HCT116 (cell line): ENCODE results near the gene TAS2R60.

ENCODE experiments used
- EGR1 ChIP-seq: IDR thresholded peaks from 2 replicates; pipeline ENCODE4 v1.6.1; 2012; ENCODE audit warnings: low read depth
- EZH2 ChIP-seq: fragments of 200-600 bp; sonication (generic); IDR thresholded peaks from 2 replicates; pipeline ENCODE4 v1.6.1; 2017; ENCODE audit warnings: antibody characterized with exemption, mixed run types
- EZH2phosphoT487 ChIP-seq: fragments of 200-600 bp; IDR thresholded peaks from 2 replicates; pipeline ENCODE4 v1.6.1; 2018; ENCODE audit warnings: antibody characterized with exemption, borderline replicate concordance
- JUND ChIP-seq: IDR thresholded peaks from 2 replicates; pipeline ENCODE4 v1.6.1; 2012
- POLR2AphosphoS5 ChIP-seq: IDR thresholded peaks from 2 replicates; pipeline ENCODE4 v1.6.1; 2011; ENCODE audit warnings: mild to moderate bottlenecking, low read depth, low read length, moderate library complexity
- SIN3A ChIP-seq: IDR thresholded peaks from 2 replicates; pipeline ENCODE4 v1.6.1; 2012; ENCODE audit warnings: low read depth
- SRF ChIP-seq: IDR thresholded peaks from 2 replicates; pipeline ENCODE4 v1.6.1; 2012; ENCODE audit warnings: low read depth
- YY1 ChIP-seq: IDR thresholded peaks from 2 replicates; pipeline ENCODE4 v1.6.1; 2011; ENCODE audit warnings: low read length, low read depth, moderate library complexity, mild to moderate bottlenecking; ENCODE audit not compliant: insufficient replicate concordance; ENCODE audit errors: extremely low read depth
- TF ChIP-seq, protein P1 (sequence below), 3 experiments: fragments of 200-600 bp in 1 of 3; sonication (generic) in 1 of 3; IDR thresholded peaks in 2 of 3; conservative IDR thresholded peaks in 1 of 3; 2 replicates each; pipeline ENCODE4 v1.5.1; 2012 to 2017; ENCODE audit warnings: low read depth in 2 of 3, low read length in 2 of 3, antibody characterized with exemption in 1 of 3, borderline replicate concordance in 1 of 3, control low read depth in 1 of 3, mild to moderate bottlenecking in 1 of 3, mixed read lengths in 1 of 3, mixed run types in 1 of 3, moderate library complexity in 1 of 3; ENCODE audit not compliant: insufficient read depth in 1 of 3
- TF ChIP-seq, protein P2 (sequence below): IDR thresholded peaks from 2 replicates; pipeline ENCODE4 v1.6.1; 2012

DNA sequence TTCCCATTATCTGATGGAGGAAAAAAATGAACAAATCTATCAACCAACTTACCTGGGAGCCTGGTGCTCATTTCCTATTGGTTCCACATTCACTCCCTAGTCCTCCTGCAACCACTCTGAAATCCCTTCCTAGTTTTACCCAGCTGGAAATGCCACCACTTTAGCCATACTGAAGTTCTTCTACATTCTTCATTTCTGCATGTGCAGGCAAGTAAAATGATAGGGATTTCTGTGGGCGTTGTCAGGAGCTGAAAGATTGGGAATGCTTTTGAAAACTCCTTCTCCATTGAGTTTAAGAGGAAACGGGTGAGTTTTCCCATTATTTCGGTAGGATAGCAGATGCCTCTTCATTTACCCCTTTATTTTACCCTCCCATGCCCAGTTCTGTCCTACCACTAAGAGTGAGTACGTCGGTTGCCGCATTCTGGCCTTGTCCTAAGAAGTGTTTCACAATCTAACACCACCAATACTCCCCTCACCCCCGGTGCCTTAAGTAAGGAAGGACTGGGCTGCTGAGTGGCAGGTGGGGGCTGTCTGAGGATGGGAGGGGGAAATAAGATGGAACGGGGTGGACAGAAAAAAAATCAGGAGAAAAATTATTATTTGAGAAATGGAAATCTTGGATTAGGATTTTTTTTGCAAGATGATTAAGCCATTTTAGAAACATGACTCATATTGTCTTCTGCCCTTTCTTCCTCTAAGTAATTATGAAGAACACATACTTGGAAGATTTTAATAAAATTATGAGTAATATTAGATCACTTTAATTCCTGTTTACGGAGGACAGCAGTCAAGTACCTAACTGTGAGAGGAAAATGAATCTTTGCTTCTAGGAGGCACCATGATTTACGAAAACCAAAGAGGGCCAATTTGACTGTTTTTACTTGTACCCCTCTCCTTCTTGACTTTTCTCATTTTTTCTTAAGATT, 13.2 kb upstream of the TAS2R60 start:
- TF ChIP-seq, protein P1, sequence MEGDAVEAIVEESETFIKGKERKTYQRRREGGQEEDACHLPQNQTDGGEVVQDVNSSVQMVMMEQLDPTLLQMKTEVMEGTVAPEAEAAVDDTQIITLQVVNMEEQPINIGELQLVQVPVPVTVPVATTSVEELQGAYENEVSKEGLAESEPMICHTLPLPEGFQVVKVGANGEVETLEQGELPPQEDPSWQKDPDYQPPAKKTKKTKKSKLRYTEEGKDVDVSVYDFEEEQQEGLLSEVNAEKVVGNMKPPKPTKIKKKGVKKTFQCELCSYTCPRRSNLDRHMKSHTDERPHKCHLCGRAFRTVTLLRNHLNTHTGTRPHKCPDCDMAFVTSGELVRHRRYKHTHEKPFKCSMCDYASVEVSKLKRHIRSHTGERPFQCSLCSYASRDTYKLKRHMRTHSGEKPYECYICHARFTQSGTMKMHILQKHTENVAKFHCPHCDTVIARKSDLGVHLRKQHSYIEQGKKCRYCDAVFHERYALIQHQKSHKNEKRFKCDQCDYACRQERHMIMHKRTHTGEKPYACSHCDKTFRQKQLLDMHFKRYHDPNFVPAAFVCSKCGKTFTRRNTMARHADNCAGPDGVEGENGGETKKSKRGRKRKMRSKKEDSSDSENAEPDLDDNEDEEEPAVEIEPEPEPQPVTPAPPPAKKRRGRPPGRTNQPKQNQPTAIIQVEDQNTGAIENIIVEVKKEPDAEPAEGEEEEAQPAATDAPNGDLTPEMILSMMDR (IDR thresholded peaks at IDR 0.05 in 2 of 3, conservative IDR thresholded peaks at IDR 0.05 in 1 of 3; ENCODE audit: borderline replicate concordance in 1 of 3, insufficient read depth in 1 of 3, low read depth in 2 of 3, low read length in 2 of 3) = no peak
- TF ChIP-seq YY1 (no peak), POLR2AphosphoS5 (no peak), SRF (no peak), EGR1 (no peak), EZH2 (no peak), EZH2phosphoT487 (no peak), SIN3A (no peak), JUND (no peak)
- TF ChIP-seq, protein P2, sequence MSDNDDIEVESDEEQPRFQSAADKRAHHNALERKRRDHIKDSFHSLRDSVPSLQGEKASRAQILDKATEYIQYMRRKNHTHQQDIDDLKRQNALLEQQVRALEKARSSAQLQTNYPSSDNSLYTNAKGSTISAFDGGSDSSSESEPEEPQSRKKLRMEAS = no peak
